Adrenal gland (tissue), 5 donors: ENCODE measurements around the gene SPNS2.

ENCODE experiments used
- POLR2A ChIP-seq, 2 donors: fragments of 450-650 bp; IDR thresholded peaks; one replicate each; pipeline ENCODE4 v1.6.1; 2017; ENCODE audit warnings: antibody characterized with exemption in 2 of 2, mild to moderate bottlenecking in 2 of 2, moderate library complexity in 1 of 2
- TF ChIP-seq, protein P1 (sequence below), 6 experiments: fragments of 450-650 bp in 4 of 6; fragments of 200-600 bp in 2 of 6; sonication (generic) in 1 of 6; IDR thresholded peaks; 1 replicate in 5 of 6; 2 replicates in 1 of 6; pipeline versions ENCODE4 v1.5.1 to v1.8.0; 2016 to 2021; ENCODE audit warnings: antibody characterized with exemption in 6 of 6, mild to moderate bottlenecking in 2 of 6, moderate library complexity in 1 of 6
- donor health status: DM: no; HTN: no; CAD: no.

DNA sequence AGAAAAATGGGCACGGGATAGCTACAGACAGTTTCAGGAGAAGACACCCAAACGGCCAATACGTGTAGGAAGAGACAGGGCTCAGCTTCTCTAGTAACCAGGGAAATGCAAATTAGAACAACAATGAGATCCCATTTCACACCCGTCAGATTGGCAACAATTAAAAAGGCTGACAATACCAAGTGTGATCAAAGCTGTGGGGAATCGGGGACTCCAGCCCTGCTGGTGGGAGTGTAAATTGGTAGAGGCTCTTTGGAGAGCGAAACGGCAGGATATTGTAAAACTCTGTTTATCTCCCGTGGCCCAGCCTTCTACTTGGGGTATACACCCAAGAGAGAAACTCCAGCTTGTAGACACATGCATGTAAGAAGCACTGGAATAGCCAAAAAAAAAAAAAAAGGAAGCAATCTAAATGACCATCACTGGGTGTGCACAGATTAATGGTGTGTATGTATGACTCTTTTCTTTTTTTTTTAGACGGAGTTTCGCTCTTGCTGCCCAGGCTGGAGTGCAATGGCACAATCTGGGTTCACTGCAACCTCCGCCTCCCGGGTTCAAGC, 29.0 kb downstream of the SPNS2 start:
- TF ChIP-seq, protein P1, sequence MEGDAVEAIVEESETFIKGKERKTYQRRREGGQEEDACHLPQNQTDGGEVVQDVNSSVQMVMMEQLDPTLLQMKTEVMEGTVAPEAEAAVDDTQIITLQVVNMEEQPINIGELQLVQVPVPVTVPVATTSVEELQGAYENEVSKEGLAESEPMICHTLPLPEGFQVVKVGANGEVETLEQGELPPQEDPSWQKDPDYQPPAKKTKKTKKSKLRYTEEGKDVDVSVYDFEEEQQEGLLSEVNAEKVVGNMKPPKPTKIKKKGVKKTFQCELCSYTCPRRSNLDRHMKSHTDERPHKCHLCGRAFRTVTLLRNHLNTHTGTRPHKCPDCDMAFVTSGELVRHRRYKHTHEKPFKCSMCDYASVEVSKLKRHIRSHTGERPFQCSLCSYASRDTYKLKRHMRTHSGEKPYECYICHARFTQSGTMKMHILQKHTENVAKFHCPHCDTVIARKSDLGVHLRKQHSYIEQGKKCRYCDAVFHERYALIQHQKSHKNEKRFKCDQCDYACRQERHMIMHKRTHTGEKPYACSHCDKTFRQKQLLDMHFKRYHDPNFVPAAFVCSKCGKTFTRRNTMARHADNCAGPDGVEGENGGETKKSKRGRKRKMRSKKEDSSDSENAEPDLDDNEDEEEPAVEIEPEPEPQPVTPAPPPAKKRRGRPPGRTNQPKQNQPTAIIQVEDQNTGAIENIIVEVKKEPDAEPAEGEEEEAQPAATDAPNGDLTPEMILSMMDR (IDR thresholded peaks at IDR 0.05): no peak
- no peak for TF ChIP-seq POLR2A (IDR thresholded peaks at IDR 0.05)
